Panc1 (cell line): ENCODE measurements around the gene SCGB1D2.

ENCODE experiments used
- POLR2AphosphoS5 ChIP-seq: IDR thresholded peaks from 2 replicates; pipeline ENCODE4 v1.6.1; 2012; ENCODE audit warnings: mild to moderate bottlenecking, low read depth, low read length, moderate library complexity
- REST ChIP-seq, 2 experiments: IDR thresholded peaks; 2 replicates each; pipeline ENCODE4 v1.6.1; 2011 to 2012; ENCODE audit warnings: low read depth in 2 of 2, control low read depth in 1 of 2, low read length in 1 of 2, mild to moderate bottlenecking in 1 of 2, moderate library complexity in 1 of 2; ENCODE audit not compliant: insufficient read depth in 1 of 2
- SIN3A ChIP-seq: IDR thresholded peaks from 2 replicates; pipeline ENCODE4 v1.6.1; 2012; ENCODE audit warnings: low read depth, mild to moderate bottlenecking, low read length, moderate library complexity, borderline replicate concordance; ENCODE audit not compliant: insufficient read depth
- TCF7L2 ChIP-seq: IDR thresholded peaks from 2 replicates; pipeline ENCODE4 v1.6.1; 2011; ENCODE audit warnings: mild to moderate bottlenecking, low read depth, low read length, inconsistent platforms
- TF ChIP-seq, protein P1 (sequence below): fragments of 450-650 bp; IDR thresholded peaks from 2 replicates; pipeline ENCODE4 v1.5.1; 2017; ENCODE audit warnings: mild to moderate bottlenecking

GRCh38 chr11:62260261-62260953, 18.4 kb downstream of the SCGB1D2 start:
- TF ChIP-seq, protein P1, sequence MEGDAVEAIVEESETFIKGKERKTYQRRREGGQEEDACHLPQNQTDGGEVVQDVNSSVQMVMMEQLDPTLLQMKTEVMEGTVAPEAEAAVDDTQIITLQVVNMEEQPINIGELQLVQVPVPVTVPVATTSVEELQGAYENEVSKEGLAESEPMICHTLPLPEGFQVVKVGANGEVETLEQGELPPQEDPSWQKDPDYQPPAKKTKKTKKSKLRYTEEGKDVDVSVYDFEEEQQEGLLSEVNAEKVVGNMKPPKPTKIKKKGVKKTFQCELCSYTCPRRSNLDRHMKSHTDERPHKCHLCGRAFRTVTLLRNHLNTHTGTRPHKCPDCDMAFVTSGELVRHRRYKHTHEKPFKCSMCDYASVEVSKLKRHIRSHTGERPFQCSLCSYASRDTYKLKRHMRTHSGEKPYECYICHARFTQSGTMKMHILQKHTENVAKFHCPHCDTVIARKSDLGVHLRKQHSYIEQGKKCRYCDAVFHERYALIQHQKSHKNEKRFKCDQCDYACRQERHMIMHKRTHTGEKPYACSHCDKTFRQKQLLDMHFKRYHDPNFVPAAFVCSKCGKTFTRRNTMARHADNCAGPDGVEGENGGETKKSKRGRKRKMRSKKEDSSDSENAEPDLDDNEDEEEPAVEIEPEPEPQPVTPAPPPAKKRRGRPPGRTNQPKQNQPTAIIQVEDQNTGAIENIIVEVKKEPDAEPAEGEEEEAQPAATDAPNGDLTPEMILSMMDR, result no peak
- TF ChIP-seq SIN3A, result no peak
- TF ChIP-seq POLR2AphosphoS5, result no peak
- TF ChIP-seq TCF7L2, result no peak
- TF ChIP-seq REST (IDR thresholded peaks at IDR 0.05; ENCODE audit: insufficient read depth in 1 of 2, low read depth in 2 of 2, low read length in 1 of 2), result no peak
